ENCODE data around the gene BTBD9.

DNA sequence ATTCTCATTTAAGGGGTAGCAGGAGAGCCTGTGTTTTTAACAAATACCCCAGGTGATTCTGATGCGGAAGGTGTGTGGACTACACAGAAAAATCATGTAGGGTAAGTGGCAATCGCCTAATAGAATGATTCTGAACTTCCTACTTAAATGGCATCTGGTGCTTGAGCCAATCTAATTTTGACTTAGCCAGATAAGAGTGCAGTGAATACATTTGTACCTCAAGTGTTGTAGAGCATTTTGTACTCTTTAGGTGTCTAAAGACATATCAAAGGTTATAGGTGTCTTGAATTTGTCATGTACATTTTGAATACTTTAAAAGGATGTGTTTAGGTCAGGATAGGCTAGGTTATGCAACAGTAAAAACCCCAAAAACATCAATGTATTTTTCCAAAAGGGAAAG is 10.0 kb upstream of the BTBD9 start:
- TF ChIP-seq, protein P1, sequence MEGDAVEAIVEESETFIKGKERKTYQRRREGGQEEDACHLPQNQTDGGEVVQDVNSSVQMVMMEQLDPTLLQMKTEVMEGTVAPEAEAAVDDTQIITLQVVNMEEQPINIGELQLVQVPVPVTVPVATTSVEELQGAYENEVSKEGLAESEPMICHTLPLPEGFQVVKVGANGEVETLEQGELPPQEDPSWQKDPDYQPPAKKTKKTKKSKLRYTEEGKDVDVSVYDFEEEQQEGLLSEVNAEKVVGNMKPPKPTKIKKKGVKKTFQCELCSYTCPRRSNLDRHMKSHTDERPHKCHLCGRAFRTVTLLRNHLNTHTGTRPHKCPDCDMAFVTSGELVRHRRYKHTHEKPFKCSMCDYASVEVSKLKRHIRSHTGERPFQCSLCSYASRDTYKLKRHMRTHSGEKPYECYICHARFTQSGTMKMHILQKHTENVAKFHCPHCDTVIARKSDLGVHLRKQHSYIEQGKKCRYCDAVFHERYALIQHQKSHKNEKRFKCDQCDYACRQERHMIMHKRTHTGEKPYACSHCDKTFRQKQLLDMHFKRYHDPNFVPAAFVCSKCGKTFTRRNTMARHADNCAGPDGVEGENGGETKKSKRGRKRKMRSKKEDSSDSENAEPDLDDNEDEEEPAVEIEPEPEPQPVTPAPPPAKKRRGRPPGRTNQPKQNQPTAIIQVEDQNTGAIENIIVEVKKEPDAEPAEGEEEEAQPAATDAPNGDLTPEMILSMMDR (conservative IDR thresholded peaks at IDR 0.05): no peak
- no peak for TF ChIP-seq EZH2 (IDR thresholded peaks at IDR 0.05; ENCODE audit: low read depth)

Measured in PC-9 (cell line).